HG03378 (cell line): Measurements from ENCODE around the gene DOCK10.

Source experiments
- ATAC-seq: cut with Tn5 transposase; IDR thresholded peaks from one replicate; pipeline ENCODE4 v1.9.1; 2021; ENCODE audit warnings: mild to moderate bottlenecking, moderate library complexity; ENCODE audit not compliant: unreplicated experiment

Gene DOCK10

DNA sequence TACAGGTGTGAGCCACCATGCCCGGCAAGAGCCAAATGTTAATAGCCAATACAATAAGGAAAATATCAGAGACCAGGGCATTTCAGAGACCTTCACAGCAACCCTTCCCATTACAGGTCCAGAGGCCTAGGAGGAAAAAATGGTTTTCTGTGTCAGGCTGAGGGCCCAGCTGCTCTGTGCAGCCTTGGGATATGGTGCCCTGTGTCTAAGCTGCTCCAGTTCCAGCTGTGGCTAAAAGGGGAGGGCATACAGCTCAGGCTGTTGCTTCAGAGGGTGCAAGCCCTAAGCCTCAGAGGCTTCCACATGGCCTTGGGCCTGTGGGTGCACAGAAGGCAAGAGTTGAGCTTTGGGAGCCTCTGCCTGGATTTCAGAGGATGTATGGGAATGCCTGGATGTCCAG is 306.0 kb downstream of the DOCK10 start:
- no peak for ATAC-seq

DNA sequence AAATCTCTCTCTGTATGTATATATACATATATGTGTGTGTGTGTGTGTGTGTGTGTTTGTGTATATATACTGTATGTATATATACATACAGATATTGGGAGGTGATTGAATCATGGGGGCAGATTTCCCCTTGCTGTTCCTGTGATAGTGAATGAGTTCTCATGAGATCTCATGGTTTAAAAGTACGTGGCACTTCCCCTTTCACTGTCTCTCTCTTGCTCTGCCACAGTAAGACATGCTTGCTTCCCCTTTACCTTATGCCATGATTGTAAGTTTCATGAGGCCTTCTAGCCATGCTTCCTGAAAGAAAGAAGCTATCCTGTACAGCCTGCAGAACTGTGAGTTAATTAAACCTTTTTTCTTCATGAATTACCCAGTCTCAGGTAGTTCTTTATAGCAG is 307.3 kb downstream of the DOCK10 start:
- no peak for ATAC-seq

DNA sequence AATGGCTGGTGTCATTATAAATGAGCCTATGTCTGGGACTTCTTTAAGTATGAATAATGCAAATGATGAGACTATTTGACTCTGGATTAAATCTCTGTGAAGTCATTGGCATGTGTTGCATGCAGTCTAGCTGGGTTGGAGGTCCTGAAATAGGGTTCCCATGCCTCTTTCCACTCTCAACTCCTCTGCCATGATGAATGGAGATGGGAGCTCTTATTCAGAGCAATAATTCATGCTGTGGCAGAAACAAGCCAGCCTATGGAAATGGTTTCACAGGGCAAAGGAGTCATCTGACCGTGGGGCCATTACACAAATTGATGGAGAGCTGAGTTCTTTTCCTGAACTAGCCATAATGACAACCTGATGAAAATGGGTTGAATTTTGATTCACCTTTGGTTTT is 310.6 kb downstream of the DOCK10 start:
- no peak for ATAC-seq

DNA sequence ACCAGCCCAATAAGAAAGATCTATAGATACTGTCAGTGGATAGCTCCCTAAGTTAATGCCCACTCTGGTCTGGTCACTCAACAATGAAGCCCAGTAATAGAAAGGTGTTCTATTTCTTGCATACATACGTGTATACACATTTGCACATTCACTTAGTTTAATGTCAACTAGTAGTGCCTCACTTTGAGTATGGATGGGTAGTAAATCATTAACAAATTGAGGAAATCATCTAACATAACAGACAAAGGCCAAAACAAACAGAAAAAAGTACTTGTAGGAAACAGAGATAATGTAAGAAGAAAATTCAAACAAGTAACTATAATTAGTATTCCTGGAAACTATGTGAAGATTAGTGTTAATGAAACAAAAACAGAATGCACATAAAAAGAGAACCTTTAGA is 312.8 kb downstream of the DOCK10 start:
- ATAC-seq = no peak

DNA sequence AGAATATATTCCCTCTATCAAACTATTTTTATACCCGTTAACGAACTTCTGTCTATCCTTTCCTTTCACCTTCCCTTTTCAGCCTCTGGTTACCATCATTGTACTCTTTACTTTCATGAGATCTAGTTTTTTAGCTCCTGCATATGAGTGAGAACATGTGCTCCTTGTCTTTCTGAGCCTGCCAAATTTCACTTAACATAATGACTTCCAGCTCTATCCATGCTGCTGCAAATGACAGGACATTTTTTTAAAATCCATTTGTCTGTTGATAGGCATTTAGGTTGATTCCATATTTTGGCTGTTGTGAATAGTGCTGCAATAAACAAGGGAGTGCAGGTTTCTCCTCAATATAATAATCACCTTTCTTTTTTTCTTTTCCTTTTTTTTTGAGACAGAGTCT is 317.9 kb downstream of the DOCK10 start:
- no peak for ATAC-seq

DNA sequence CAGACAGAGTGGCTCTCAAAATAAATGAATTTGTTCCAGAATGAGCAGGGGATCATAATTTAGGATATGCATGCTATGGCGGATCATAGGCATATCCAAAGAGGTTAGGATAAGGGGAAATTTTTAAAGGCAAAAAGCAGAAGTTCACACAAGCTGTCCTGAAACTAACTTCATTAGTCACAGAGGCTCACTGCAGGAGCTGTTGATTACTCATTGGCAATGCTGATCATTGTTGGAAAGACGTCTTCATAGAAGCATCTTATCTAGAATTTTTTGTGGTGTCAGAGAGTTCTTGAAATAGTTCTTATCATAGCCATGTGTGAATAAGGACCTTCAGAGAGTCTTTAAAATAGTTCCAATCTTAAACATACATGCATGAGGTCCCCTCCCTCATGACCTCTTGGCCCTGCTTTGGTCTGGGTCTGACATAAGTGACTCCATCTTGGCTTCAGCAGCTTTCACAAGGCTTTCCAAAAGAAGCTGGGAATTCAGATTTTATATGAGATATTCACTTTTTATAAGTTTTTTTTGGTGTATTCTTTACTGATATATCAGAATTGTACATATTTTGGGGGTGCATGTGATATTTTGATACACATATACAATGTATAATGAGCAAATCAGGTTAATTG is 318.6 kb downstream of the DOCK10 start:
- ATAC-seq = peak; percentile 86

DNA sequence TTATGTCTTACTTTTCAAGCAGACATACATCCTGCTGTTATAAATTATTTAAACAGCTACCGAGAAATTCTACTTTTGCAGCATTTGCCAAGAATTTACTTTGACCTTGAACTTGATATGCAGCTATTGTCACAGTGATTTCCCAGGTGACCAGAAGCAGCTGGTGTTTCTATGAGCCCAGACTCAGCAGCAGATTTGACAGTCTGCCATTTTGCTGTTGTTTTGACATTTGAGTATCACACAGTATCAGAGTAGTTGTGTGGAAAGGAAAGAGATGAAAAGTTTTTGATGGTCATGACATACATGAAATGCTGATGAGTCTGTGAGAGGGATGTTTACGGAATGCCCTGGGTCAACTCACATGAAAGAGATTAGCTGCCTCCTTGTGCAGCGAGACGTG is 319.5 kb downstream of the DOCK10 start:
- ATAC-seq = no peak

DNA sequence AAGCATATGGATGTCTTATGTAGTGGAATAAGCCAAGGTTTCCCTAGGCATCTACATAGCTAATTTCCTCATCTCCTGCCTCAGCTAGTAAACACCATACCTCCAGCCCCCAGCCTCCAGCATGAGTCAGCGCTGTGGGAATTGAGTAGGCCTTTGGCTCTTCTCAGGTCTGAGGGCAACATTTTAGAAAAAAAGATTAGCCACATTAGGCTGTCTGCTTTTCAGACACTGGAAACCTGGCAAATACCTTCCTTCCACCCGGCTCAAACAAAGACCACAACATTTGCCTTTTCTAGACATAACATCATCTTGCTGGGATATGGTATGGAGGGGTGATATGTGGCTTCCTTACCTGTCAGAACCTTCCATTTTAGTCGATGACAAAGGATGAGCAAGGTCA is 320.0 kb downstream of the DOCK10 start:
- no peak for ATAC-seq

DNA sequence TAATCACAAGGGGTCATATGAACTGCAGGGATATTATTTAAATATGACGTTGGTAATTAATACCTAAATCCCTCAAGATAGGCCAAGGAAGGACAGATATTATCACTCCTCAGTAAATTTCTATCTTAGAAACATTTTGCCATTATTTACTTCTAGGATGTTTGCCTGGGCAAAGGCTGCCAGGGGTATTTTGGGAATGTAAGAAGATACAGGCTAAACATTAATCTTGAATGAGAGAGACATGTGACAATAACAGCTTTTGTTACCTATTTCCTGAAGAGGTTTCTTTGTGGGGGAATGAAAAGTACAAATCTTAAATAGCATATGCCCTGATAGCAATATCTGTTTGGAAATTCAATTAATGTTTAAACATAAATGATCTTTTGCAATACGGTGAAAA is 325.3 kb downstream of the DOCK10 start:
- no peak for ATAC-seq

DNA sequence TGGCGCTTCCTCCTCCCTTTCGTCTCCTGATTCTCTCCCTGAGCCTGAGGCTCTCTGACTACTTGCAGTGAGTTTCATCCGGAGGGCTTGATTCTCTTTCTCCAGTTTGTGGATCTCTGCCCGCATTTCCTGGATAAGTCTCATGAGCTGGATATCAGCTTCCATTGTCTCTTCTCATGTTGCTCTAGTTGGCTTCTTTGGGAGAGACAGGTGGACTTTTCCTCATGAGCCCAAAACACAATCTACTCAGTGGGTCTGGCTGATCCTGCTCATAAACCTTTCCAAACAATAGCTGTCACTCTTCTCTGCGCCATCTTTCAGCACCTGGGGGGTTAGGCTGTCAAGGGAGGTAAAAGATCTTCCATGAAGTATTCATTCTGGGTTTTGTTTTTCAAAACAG is 326.1 kb downstream of the DOCK10 start, which contains the start of gene CCDC195:
TSS of gene CCDC195 (minus strand) at position 165 of the 400 bp plus-strand sequence. CDS start at position 165, 0 bp downstream.
- no peak for ATAC-seq
